ENCODE measurements around the gene NECAP2. TPM values are rescaled to one million over a fixed set of nuclear protein-coding genes. Genes with fewer than 3 reads are reported as not detected.
A peak's percentile ranks its signal among the peaks of the same experiment; 100 is the strongest.
"Not testable (repeated sequence)": the region's sequence is repeated elsewhere in the genome, so short reads cannot be mapped to it uniquely, and the experiment has no call there.

NECAP2 gene
- total and polyA plus RNA-seq, 5 experiments from 2014 or later, result 137 to 176 (median 146) TPM

DNA sequence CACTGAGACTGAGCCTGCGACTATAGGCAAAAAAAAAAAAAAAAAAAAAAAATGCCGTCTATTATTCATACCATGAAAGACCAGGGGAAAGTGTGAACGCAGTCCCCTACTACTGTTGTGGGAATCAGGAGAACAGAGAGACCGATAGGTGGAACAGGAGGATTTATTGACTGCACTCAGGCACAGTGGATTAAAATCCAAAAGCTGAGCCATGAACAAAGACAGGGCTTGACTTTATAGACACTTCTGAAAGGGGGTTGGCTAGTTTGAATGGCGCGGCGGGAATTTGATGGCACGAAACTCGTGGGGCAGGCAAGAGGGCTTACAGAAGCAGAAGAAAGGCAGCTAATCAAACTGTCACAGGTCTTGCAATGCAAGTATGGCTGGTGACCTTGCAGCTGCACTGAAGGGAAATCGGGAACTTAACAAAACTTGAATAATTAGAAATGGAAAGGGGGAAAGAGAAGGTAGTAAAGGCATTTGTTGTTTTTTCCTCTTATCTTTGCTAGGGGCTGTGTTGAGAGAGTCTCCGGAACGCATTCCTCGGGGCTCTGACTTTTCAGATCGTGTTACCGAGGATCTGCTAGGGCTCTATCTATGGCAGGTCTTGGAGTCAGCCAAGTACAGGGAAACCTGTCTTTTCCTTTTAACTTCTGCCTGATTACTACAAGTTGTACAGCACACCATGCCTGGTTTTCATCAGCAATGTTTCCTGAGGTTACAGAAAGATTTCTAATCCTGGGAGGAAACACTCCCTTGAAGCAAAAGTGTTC is 66.0 kb downstream of the NECAP2 start:
- not testable (repeated sequence) for H3K4me3 Mint-ChIP-seq, H3K27ac Mint-ChIP-seq, ATAC-seq, DNase-seq, H3K36me3 Mint-ChIP-seq, H3K4me1 Mint-ChIP-seq, H3K27me3 Mint-ChIP-seq, H3K9me3 Mint-ChIP-seq
- POLR2A ChIA-PET, result interaction anchor here (0.9 kb wide), 1 partner anchor 124 kb away, joined by 3 read pairs; no protein-coding TSS in a partner anchor

DNA sequence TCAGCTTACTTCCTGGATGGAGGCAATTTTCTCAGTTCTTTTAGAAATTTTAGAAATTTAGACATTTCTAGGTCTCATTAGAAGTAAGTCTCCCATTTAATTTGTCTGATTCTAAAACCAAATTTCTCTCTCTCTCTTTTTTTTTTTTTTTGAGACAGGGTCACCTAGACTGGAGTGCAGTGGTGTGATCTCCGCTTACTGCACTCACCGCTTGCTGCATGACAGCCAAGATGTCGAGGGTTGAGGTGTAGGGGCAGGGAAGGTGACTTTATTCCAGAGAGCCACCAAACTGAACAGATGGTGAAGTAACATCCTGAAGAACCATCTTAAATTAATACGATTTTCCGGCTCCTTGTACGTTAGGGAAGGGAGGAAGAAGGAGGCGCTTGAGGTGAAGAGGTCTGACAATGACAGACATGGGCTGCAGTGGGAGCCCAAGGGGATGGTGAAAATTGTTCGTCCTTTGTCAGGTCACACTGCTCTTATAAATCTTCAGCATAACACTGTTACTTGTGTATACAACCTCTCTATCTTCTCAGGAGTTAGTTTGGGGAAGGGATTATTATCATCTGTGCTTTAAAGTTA is 68.4 kb downstream of the NECAP2 start:
- DNase-seq, result peak in 1 of 10 donors; percentile 30
- H3K27me3 Mint-ChIP-seq, result not testable (repeated sequence)

More for the DNA sequence above, 68.4 kb downstream of the NECAP2 start:
- H3K4me3 Mint-ChIP-seq, H3K4me1 Mint-ChIP-seq, H3K27ac Mint-ChIP-seq, H3K36me3 Mint-ChIP-seq, H3K9me3 Mint-ChIP-seq, ATAC-seq: not testable (repeated sequence)
- POLR2A ChIA-PET, result interaction anchor here (0.6 to 0.7 kb wide), 3 partner anchors 31 to 917 kb away, joined by 3 to 5 read pairs (median 4); no protein-coding TSS in a partner anchor

Other genes with a start within 250 kb of the NECAP2 start
- 10 to 100 TPM; 11.9 to 12.7 TPM for gene ARHGEF19, start 228.1 kb upstream of the NECAP2 start, total RNA-seq
- gene ARHGEF19, start 228.1 kb upstream of the NECAP2 start, polyA plus RNA-seq, result 1 to 10 TPM; 6.4 to 8.9 (median 7.7) TPM
- gene CPLANE2, start 203.5 kb upstream of the NECAP2 start, total RNA-seq, result 1 to 10 TPM; 8.8 to 9.6 TPM
- gene CPLANE2, start 203.5 kb upstream of the NECAP2 start, polyA plus RNA-seq, result 1 to 10 TPM; 1.7 to 2.9 (median 2.7) TPM
- 10 to 100 TPM; 24.3 to 27.4 TPM for gene FBXO42, start 88.2 kb upstream of the NECAP2 start, total RNA-seq
- 10 to 100 TPM; 11.8 to 21.5 (median 15.5) TPM for gene FBXO42, start 88.2 kb upstream of the NECAP2 start, polyA plus RNA-seq
- gene SZRD1, start 73.5 kb upstream of the NECAP2 start, total RNA-seq, result 10 to 100 TPM; 90.0 to 93.6 TPM
- gene SZRD1, start 73.5 kb upstream of the NECAP2 start, polyA plus RNA-seq, result 10 to 100 TPM; 47.5 to 50.1 (median 49.7) TPM
- gene SPATA21, start 3.3 kb upstream of the NECAP2 start, total RNA-seq, result not detected
- not detected for gene SPATA21, start 3.3 kb upstream of the NECAP2 start, polyA plus RNA-seq
- 1,000 to 10,000 TPM; 3,449 to 3,916 TPM for gene RNU1-1, start 73.6 kb downstream of the NECAP2 start, total RNA-seq
- gene RNU1-1, start 73.6 kb downstream of the NECAP2 start, polyA plus RNA-seq, result 10 to 100 TPM in 1 of 3 donors, not detected in 2; 22.6 TPM
- 10 to 100 TPM; 46.4 to 48.1 TPM for gene NBPF1, start 172.8 kb downstream of the NECAP2 start, total RNA-seq
- 10 to 100 TPM in 2 of 3 donors, 1 to 10 TPM in 1; 9.1 to 18.9 (median 13.2) TPM for gene NBPF1, start 172.8 kb downstream of the NECAP2 start, polyA plus RNA-seq
- gene RNU1-3, start 226.2 kb downstream of the NECAP2 start, total RNA-seq, result 1,000 to 10,000 TPM; 3,449 to 3,916 TPM
- 10 to 100 TPM in 1 of 3 donors, not detected in 2; 22.6 TPM for gene RNU1-3, start 226.2 kb downstream of the NECAP2 start, polyA plus RNA-seq

Data from naive thymus-derived CD8-positive, alpha-beta T cell (primary cell).